Measurements from ENCODE around the gene PSRC1.
"Not testable (repeated sequence)": the region's sequence is repeated elsewhere in the genome, so short reads cannot be mapped to it uniquely, and the experiment has no call there.

PSRC1 gene

DNA sequence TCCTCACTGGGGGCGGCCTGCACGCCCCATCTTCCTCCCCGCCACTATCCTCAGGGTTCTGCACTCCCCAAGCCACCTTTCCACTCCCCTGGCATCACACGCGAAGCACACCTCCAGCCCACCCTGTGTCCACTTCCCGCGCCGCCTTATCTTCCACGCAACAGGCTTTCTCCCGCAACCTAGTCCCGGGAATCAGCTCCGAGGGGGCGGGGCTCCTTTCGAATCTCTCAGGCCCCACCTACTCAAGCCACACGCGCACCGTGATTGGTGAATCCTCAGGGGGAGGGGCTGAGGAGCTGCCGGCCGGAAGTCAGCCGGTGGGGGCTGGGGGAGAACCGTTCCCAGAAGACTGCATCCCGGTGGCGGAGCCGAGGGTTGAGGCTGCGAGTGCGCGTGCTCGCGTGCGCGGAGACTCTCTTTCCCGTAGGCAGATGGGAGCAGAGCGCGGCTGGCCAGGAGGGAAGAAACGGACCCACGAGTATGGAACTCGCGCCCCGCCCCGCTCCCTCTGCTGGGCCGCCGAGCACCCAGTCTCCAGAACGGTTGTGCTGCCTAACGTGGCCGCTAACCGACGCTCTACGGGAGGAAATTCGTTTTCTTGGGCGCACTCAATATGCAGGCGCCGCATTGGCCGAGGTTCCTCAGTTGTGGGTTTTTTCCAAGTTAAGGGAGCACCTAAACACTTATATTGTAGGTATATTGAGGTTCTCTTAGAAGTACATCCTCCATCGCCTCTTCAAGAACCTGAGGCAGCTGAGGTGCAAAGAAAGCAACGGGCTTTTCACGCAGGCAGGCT is at the start of gene PSRC1:
PSRC1 (minus strand) TSS at position 194 of the 796 bp plus-strand sequence.
- Mint-ChIP-seq H3K27ac (peak within 1 kb of the TSS; percentile 9), H3K4me3 (peak within 1 kb of the TSS; percentile 96), H3K27me3 (no peaks in the 10 kb centered on the region), H3K36me3 (no peaks in the 10 kb centered on the region), H3K4me1 (peaks cover 20% of the 10 kb centered on the region), H3K9me3 (no peaks in the 10 kb centered on the region)

DNA sequence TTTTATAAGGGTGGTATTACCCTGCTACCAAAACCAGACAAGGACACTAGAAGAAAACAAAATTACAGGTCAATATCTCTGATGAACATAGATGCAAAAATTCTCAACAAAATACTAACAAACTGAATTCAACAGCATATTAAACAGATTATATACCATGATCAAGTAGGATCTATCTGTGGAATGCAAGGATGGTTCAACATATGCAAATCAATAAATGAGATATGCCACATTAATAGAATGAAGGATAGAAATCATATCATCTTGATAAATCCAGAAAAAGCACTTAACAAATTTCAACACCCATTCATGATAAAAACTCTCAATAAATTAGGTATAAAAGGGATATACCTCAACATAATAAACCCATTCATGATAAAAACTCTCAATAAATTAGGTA is 48.2 kb upstream of the PSRC1 start:
- Mint-ChIP-seq H3K4me1 (no peaks in the 10 kb centered on the region), H3K4me3 (no peak overlapping the region), H3K27ac (no peak overlapping the region), H3K36me3 (peaks cover 7% of the 10 kb centered on the region), H3K27me3 (no peaks in the 10 kb centered on the region), H3K9me3 (peaks cover 16% of the 10 kb centered on the region)

DNA sequence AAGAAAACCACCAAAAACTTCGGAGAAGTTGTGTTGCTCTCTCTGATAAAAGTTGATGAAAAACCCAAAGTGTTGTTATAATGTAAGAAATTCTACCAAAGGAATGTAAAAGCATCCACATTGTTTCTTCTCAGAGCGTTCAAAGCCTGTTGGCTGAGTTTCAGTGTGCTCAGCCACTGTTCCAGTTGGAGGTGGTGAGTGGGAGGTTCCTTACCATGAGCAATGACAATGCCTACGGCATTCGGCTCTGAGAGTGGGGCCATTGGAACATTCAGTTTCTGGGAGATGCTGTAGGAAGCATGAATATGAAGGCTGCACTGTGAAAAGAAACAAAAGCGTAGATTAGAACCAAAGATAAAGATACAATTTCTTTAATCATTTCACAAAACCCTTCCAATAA is 44.3 kb upstream of the PSRC1 start:
- H3K4me3 Mint-ChIP-seq, result no peak overlapping the region
- H3K27me3 Mint-ChIP-seq, result peaks cover 1% of the 10 kb centered on the region
- no peaks in the 10 kb centered on the region for H3K4me1 Mint-ChIP-seq
- H3K27ac Mint-ChIP-seq, result no peak overlapping the region
- peaks cover 12% of the 10 kb centered on the region for H3K9me3 Mint-ChIP-seq
- peaks cover 7% of the 10 kb centered on the region for H3K36me3 Mint-ChIP-seq

DNA sequence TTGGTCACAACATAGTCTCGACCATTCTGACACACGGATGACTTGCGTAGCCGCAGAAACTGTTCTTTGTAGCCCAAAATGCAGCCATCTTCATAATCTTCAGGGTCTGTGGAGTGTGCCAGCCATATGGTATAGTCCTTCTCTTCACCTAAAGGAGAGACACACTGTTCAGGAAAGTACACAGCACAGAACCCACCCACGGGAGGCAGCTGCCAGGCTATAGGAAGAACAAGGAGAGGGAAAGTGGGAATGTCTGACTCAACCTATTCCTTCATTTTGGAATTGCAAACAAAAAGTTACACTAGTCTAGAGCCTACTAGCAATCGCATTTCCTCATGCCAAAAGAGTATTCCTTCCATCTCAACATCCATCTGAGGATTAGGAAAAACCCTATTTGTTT is 40.0 kb upstream of the PSRC1 start:
- no peaks in the 10 kb centered on the region for H3K4me1 Mint-ChIP-seq
- H3K9me3 Mint-ChIP-seq, result no peaks in the 10 kb centered on the region
- H3K27ac Mint-ChIP-seq, result no peak overlapping the region
- H3K4me3 Mint-ChIP-seq, result no peak overlapping the region
- H3K36me3 Mint-ChIP-seq, result no peaks in the 10 kb centered on the region
- H3K27me3 Mint-ChIP-seq, result peaks cover 1% of the 10 kb centered on the region

DNA sequence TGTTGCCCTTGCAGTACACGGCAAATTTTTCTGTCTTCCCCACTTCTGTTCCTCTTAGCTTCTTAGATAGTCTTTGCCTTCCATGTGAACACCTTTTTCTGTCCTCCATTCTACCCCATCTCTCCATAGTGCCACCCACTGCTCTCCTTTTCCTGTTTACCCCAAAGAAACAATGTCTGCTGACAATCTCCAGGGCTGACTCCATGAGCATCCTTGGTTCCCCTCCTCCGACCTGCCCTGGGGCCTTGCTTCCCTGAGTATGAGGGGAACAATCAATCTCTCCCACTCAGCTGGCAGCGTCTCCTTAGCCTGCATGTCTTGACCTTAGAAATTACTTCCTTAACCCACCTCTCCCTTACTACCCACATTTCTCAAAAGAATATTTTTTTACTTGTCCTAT is 36.2 kb upstream of the PSRC1 start:
- H3K9me3 Mint-ChIP-seq, result no peaks in the 10 kb centered on the region
- H3K4me1 Mint-ChIP-seq, result no peaks in the 10 kb centered on the region
- no peaks in the 10 kb centered on the region for H3K27me3 Mint-ChIP-seq
- no peak overlapping the region for H3K27ac Mint-ChIP-seq
- H3K4me3 Mint-ChIP-seq, result no peak overlapping the region
- no peaks in the 10 kb centered on the region for H3K36me3 Mint-ChIP-seq

DNA sequence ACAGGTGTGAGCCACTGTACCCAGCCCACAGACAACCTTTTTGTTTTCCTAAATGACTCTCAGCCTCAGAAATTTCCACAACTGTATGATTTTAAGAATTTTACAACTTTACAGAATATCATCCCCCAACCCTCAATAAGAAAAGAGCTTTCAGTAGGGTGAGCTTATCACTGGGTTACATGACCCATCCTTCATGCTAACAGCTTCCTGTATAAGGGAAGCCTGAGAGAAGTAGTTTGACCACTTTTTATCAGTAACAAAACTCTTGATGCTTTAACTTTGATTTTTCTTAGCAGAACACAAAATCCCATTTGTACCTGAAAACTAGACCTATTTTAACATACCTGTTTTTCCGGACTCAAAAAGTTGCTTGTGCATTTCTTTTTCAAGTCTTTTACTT is 33.6 kb upstream of the PSRC1 start:
- Mint-ChIP-seq H3K27ac (no peak overlapping the region), H3K9me3 (no peaks in the 10 kb centered on the region), H3K4me1 (no peaks in the 10 kb centered on the region), H3K27me3 (no peaks in the 10 kb centered on the region), H3K4me3 (no peak overlapping the region), H3K36me3 (no peaks in the 10 kb centered on the region)

DNA sequence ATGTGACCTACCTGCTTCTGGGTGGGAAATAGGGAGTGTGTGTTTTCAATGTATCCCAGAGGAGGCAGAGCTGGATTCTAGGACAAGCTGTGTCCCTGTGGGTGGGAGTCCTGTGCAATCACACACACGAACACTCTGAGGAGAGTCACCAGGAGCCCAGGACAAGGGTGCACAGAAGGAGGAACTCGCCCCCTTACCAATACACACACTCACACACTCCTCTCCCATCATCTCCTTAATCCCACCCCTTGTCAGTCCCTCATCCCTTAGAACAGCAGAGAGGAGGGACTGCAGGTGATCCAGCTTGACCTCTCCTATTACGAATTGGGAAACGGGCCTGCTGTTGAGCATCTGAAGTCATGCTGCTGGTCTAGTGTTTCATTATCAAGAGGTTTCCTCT is 32.3 kb upstream of the PSRC1 start:
- Mint-ChIP-seq H3K27ac (no peak overlapping the region), H3K36me3 (no peaks in the 10 kb centered on the region), H3K4me3 (no peak overlapping the region), H3K9me3 (no peaks in the 10 kb centered on the region), H3K27me3 (no peaks in the 10 kb centered on the region), H3K4me1 (no peaks in the 10 kb centered on the region)

DNA sequence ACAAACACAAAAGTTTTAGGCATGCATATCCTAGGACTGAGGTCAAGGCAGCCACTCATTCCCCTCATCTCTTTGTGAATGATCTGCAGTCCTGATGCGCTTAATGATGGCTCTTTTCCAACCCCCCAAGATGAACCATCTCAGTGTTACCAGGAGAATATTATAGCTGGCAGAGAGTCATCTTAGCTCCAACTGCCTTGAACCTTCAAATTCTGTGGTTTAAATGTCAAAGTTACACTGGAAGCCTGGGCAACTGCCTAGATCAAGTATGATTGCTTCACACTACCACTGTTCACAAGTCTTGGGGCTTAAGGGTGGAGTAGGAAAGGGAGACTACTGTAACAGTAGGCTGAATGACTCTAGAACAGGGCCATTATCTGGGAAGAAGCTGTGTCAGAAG is 31.9 kb upstream of the PSRC1 start:
- Mint-ChIP-seq H3K27ac (no peak overlapping the region), H3K36me3 (no peaks in the 10 kb centered on the region), H3K9me3 (no peaks in the 10 kb centered on the region), H3K4me3 (no peak overlapping the region), H3K4me1 (no peaks in the 10 kb centered on the region), H3K27me3 (no peaks in the 10 kb centered on the region)

DNA sequence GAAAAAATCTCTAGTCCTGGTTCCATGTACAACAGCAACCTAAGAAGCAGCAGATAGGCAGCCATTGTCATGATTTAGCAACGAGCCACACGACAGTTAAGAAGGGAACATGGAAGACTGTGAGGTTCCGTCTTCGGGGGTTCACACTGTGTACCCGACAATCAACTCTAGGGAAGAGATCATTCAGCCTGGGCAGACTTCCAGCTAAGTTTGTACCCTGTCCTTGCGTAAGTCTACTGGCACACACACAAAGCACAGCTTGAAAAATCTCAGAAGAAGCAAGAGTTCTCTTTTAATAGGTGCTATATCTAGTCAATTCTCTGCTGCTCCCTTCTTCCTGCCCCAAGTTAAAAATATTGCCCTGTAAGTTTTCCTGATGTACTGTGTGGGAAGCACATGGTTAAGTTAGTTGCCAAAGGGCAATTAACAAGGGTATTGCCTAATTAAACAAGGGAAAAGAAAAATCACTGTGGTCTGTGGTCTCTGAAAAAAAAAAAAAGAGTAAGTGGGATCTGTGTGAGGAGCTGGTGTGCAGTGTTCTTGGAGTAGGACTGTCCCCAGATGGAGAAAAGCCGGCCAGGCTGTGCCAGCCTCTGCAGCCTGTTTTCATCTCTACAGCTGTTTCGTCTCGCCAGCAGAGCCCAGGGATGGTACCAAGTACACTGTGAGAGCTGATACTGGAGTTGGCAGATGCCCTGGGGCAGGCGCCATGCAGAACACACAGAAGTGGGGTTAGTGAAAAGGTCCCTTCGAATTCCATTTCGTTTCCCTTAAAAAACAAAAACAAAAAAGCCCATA is 30.2 kb upstream of the PSRC1 start:
- Mint-ChIP-seq H3K9me3 (no peaks in the 10 kb centered on the region), H3K4me1 (no peaks in the 10 kb centered on the region), H3K27me3 (no peaks in the 10 kb centered on the region), H3K27ac (no peak overlapping the region), H3K36me3 (no peaks in the 10 kb centered on the region), H3K4me3 (no peak overlapping the region)

DNA sequence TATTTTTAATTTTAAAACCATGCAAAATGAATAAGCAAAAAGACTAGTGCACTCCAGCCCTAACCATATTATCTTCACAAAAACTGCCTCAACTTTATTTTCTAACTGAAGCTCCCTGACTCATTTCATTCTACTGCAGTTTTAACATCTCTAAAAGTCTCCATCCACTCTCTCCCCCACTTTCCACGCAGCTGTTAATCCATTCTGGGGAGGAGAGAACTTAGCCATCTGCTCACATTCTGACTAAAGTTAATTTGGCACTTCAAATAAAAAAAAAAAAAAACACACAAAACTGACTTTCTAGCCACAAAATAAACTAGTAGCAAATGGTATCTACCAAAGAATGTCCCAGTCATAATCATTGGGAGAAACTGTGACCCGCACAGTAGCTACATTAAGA is 29.3 kb upstream of the PSRC1 start:
- no peaks in the 10 kb centered on the region for H3K9me3 Mint-ChIP-seq

DNA sequence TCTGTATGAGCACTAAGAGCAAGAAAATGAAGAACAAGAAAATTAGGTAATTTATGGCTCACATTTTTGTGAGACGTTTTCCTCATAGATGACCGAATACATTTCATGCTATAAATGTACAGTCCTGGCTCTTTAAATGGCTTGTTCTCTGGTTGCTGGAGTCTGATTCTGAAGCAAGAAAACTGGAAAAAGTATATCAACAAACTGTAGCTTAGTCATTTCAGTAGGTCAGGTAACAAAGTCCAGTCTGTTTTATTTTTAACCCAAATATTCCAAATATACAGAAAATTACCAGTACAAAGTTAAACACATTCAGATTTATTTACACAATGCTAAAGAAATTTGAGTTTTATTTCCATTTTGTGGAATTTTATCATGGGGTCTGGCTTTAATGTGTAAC is 26.4 kb upstream of the PSRC1 start:
- Mint-ChIP-seq H3K27ac (no peak overlapping the region), H3K36me3 (no peaks in the 10 kb centered on the region), H3K4me3 (no peak overlapping the region), H3K9me3 (no peaks in the 10 kb centered on the region), H3K4me1 (no peaks in the 10 kb centered on the region), H3K27me3 (no peaks in the 10 kb centered on the region)

More for the DNA sequence above, 29.3 kb upstream of the PSRC1 start:
- H3K4me3 Mint-ChIP-seq, result no peak overlapping the region
- no peaks in the 10 kb centered on the region for H3K4me1 Mint-ChIP-seq
- H3K36me3 Mint-ChIP-seq, result no peaks in the 10 kb centered on the region
- H3K27me3 Mint-ChIP-seq, result no peaks in the 10 kb centered on the region
- no peak overlapping the region for H3K27ac Mint-ChIP-seq

DNA sequence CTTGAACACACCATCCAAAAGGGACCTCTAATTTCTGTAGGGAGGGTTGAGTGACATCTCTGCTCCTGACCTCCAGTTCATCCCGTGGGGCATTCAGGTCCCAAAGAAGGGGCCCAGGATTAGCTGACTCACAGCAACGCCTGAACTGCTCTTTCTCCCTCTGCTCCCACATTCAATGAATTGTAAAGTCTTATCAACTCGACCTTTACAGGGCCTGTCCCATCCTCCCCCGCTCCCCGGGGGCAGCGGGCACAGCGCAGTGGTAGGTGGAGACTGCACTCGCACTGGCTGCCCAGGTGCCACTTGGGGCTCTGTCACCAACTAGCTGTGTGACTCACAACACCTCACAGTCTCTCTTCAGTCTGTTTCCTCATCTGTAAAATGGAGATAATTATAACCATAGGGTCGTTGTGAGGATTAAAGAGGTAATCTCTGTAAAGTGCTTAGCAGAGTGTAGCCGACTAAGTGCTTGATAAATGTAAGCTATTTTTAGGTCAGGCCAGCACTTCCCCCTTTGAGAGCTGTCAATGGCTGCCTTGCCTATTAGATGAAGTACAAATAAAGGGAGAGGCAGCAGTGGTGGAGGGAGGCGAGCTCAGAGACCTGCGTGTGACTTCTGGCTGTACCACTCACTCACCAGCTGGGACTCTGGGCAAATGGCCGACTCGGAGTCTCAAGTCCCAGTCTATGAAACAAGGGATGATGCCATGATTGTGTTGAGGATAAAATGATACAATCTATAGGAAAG is 24.5 kb upstream of the PSRC1 start:
- Mint-ChIP-seq H3K4me1 (no peaks in the 10 kb centered on the region), H3K27ac (no peak overlapping the region), H3K36me3 (no peaks in the 10 kb centered on the region), H3K4me3 (no peak overlapping the region), H3K9me3 (no peaks in the 10 kb centered on the region), H3K27me3 (no peaks in the 10 kb centered on the region)

DNA sequence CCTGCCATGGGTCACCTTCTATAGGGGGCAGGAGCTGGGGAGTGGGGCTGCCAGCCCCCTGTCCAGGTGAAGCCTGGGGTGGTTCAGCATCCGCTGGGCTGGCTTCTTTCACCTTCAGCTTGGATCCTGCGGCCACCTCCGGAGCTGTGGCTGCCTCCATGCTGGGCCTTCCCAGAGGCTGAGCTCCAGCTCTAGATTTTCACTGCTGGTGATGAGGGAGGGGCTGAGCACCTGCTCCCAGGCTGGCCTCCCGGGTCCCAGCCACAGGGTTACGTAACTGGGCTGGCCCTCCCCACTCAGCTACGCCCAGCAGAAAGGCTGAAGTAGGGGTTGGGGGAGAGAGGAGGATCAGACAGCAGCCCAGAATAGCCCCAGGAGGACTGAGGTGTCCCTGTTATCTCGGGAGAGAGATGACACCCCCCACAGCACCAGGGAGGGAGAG is 23.9 kb upstream of the PSRC1 start, which contains the start of gene MYBPHL:
MYBPHL (minus strand) TSS at position 180 of the 442 bp plus-strand sequence; CDS start at position 160, 20 bp downstream.
- no peaks in the 10 kb centered on the region for H3K27me3 Mint-ChIP-seq
- H3K27ac Mint-ChIP-seq, result no peak within 1 kb of the TSS
- no peaks in the 10 kb centered on the region for H3K36me3 Mint-ChIP-seq
- H3K4me1 Mint-ChIP-seq, result no peaks in the 10 kb centered on the region
- H3K4me3 Mint-ChIP-seq, result no peak within 1 kb of the TSS
- no peaks in the 10 kb centered on the region for H3K9me3 Mint-ChIP-seq

DNA sequence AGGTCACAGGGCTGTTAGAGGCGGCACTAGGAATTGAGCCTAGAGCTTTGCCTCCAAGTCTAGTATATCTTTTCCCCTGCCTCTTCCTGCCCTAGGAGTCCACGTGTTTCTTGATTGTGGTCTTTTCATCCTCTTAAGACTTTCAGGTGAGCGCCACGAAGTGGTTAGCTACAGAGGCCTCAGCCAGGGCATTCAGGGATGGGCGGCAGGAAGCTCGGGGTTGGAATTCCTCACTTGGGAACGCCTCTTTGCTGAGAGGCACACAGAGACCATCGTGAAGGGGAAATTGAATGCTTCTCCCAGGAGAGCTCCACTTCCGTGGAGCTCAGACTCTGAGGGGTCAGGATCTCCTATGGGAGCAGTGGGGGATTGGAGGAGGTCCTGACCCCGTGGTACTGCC is 23.0 kb upstream of the PSRC1 start:
- not testable (repeated sequence) for H3K27me3 Mint-ChIP-seq

DNA sequence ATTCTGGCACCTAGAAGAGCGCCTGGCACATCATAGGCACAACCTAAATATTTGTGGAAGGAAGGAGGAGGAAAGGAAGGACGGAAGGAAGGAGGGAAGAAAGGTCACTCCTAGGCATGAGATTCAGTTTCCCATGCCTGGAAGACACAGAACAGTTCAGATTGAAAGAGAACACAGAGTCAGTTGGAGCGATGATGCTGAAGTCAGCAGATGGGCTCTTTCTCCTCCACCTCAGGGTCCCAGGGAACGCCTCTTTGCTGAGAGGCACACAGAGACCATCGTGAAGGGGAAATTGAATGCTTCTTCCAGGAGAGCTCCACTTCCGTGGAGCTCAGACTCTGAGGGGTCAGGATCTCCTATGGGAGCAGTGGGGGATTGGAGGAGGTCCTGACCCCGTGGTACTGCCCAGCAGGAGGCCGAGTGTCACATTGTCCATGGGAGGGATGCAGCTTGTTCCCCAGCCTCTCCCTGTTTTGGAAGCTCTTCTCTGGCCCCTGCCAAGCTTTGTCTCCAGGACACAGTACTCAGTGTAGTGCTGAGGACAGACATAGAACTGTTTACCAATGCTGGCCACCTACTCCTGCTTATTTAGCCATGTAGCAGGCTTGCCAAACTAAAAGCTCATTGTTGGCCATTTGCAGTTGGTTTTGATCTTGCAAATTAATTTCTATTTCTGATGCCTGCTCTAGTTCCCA is 21.4 kb upstream of the PSRC1 start:
- H3K27me3 Mint-ChIP-seq, result peaks cover 3% of the 10 kb centered on the region
- no peaks in the 10 kb centered on the region for H3K36me3 Mint-ChIP-seq
- no peak overlapping the region for H3K27ac Mint-ChIP-seq
- no peak overlapping the region for H3K4me3 Mint-ChIP-seq
- H3K9me3 Mint-ChIP-seq, result no peaks in the 10 kb centered on the region
- no peaks in the 10 kb centered on the region for H3K4me1 Mint-ChIP-seq

More for the DNA sequence above, 23.0 kb upstream of the PSRC1 start:
- not testable (repeated sequence) for H3K4me1 Mint-ChIP-seq, H3K36me3 Mint-ChIP-seq, H3K9me3 Mint-ChIP-seq, H3K27ac Mint-ChIP-seq, H3K4me3 Mint-ChIP-seq
